Stimulated activated memory B cell treated with anti-CD40 and anti-IgM and Interleukin-4, amounts not matched to agents 10 μg/mL and 1 μg/mL and 100 μg/mL, for 72 hours (primary cell): ENCODE results near the gene COL20A1.

Source experiments
- ATAC-seq: fragments of 150-1000 bp; cut with Tn5 transposase; 2 replicates; pipeline ENCODE4 v1.10.0; 2021
- H3K27ac Mint-ChIP-seq: one replicate; pipeline ENCODE4 v1.8.0; 2022; ENCODE audit warnings: mild to moderate bottlenecking, mixed read lengths
- H3K27me3 Mint-ChIP-seq: one replicate; pipeline ENCODE4 v1.8.0; 2022; ENCODE audit warnings: mixed read lengths
- H3K36me3 Mint-ChIP-seq: one replicate; pipeline ENCODE4 v1.8.0; 2022; ENCODE audit warnings: mixed read lengths
- H3K4me1 Mint-ChIP-seq: one replicate; pipeline ENCODE4 v1.8.0; 2022; ENCODE audit warnings: mixed read lengths
- H3K4me3 Mint-ChIP-seq: one replicate; pipeline ENCODE4 v1.8.0; 2022; ENCODE audit warnings: mild to moderate bottlenecking, moderate library complexity, mixed read lengths
- H3K9me3 Mint-ChIP-seq: one replicate; pipeline ENCODE4 v1.8.0; 2022; ENCODE audit warnings: mixed read lengths

The COL20A1 gene

DNA sequence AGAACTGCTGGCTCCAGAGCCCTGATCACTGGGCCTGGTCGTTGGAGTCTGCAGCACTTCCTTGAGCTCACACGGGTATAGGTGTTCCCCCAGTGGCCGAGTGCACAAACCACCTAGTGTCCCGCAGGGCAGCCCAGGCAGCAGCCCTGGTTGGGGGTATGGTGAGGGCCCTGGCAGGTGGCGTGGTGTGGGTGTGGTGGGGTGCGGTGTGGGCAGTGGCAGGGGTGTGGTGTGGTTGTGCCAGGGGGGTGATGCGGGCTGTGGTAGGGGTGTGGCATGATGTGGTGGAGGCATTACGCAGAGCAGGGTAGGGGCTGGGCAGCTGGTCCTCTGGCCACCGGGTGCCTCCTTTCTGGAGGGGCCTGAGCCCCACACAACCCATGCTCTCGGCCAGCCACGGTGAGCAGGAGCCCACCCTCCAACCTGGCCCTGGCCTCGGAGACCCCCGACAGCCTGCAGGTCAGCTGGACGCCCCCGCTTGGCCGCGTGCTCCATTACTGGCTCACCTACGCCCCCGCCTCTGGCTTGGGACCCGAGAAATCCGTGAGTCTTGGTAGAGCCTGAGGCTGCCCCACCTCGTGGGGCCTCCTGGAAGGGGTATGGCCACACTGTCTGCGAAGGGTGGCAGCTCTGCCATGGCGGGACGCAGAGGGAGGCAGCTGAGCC, 20.5 kb downstream of the COL20A1 start:
- no peak for ATAC-seq
- Mint-ChIP-seq H3K27ac (no peak overlapping the region), H3K9me3 (no peaks in the 10 kb centered on the region), H3K36me3 (no peaks in the 10 kb centered on the region), H3K4me3 (no peak overlapping the region), H3K27me3 (peaks cover 44% of the 10 kb centered on the region), H3K4me1 (no peaks in the 10 kb centered on the region)

DNA sequence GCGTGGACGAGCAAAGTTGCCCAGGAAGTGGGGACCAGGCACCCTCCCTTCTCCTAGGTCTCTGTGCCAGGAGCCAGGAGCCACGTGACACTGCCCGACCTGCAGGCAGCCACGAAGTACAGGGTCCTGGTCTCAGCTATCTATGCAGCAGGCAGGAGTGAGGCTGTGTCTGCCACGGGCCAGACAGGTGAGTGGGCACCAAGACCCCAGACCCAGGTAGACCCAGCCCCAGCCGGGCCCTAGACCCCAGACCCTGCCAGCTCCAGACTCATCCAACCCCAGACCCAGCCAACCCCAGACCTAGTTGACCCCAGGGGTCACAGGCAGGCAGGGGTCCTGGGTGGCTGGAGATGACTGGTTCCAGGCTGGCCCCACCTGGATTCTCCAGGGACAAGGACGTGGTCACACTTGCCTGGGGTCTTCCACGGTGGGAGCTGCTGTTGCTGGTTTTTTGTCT, 21.1 kb downstream of the COL20A1 start:
- H3K9me3 Mint-ChIP-seq = no peaks in the 10 kb centered on the region
- H3K4me3 Mint-ChIP-seq = no peak overlapping the region
- ATAC-seq = no peak
- peaks cover 48% of the 10 kb centered on the region for H3K27me3 Mint-ChIP-seq
- H3K36me3 Mint-ChIP-seq = no peaks in the 10 kb centered on the region
- no peak overlapping the region for H3K27ac Mint-ChIP-seq
- no peaks in the 10 kb centered on the region for H3K4me1 Mint-ChIP-seq

DNA sequence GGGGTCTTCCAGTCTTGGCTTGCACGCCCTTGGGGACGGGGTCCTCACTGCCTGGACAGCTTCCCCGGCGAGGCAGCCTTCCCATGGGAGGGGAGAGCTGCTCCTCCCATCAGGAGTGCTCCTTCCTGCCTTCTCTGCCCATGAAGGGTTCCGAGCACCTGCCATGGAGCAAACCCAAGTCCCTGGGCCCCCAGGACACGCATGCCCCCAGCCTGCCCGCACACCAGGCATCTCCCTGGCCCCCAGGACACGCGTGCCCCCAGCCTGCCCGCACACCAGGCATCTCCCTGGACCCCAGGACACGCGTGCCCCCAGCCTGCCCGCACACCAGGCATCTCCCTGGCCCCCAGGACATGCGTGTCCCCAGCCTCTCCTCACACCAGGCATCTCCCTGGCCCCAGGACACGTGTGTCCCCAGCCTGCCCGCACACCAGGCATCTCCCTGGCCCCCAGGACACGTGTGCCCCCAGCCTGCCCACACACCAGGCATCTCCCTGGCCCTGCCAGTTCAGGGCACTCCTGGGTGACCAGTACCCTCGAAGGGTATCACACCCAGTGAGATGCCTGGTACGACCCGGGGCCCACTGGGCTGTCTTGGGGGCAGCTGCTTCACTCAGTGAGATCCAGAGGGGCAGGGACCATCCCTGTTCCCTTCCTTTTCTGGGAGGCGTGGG, 21.7 kb downstream of the COL20A1 start:
- Mint-ChIP-seq H3K4me1 (no peaks in the 10 kb centered on the region), H3K27me3 (peaks cover 52% of the 10 kb centered on the region), H3K36me3 (no peaks in the 10 kb centered on the region), H3K9me3 (no peaks in the 10 kb centered on the region), H3K4me3 (no peak overlapping the region), H3K27ac (no peak overlapping the region)
- ATAC-seq = no peak

DNA sequence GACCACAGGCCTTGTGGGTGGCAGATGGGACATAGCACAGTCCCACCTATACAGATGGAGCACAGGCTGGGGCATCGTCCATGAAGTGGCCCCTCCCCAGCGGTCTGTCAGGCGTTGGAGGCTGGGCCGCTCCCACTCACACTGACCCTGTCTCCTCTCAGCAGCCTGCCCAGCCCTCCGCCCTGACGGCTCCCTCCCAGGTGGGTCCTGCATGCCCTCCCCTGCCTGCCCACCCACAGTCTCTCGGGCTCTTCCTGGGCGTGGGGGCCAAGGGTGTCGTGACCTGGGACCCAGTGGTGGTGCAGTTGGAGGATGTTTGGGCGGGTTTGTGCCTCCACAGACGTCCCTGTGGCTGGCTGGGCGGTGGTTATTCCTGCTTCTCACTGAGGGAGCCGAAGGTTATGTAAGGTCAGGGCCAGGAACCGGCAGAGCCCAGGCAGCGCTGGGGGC, 22.3 kb downstream of the COL20A1 start:
- Mint-ChIP-seq H3K27me3 (peaks cover 48% of the 10 kb centered on the region), H3K27ac (no peak overlapping the region), H3K4me1 (no peaks in the 10 kb centered on the region), H3K4me3 (no peak overlapping the region), H3K36me3 (no peaks in the 10 kb centered on the region), H3K9me3 (no peaks in the 10 kb centered on the region)
- no peak for ATAC-seq

DNA sequence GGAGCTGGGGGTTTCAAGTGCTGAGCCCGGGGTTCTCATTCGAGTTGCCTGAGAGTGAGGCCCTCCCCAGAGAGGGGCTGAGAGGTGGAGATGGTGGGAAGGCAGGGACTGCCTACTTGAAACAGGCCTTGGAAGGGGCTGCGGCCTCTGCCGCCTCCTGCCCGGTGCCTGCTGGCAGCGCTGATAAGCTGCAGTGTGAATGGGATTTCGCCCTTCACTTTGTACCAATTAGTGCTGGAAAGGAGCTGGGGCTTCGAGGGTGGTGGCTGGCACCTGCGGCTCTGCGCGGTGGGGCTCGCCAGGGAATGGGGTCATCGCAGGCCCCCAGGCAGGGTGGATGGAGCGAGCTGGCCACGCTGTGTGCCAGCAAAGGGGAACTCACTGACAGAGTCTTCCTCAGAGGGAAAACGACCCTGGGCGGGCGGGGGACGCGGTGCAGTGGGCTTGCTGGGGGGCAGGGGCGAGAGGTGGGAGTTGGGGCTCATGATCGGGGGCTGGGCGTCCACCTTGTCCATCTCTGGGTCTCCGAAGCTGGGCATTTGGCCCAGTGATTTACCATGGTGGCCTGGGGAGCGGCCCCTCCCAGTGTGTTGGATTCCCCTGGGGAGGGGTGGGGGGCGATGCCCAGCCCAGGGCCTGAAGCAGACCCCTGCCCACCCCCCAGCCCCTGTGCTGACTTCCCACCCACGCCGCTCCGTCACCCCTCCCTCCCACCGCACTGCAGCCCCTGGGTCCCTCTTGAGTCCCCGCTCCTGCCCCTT, 22.9 kb downstream of the COL20A1 start:
- no peak overlapping the region for H3K27ac Mint-ChIP-seq
- H3K27me3 Mint-ChIP-seq = peaks cover 43% of the 10 kb centered on the region
- no peaks in the 10 kb centered on the region for H3K36me3 Mint-ChIP-seq
- H3K4me3 Mint-ChIP-seq = no peak overlapping the region
- H3K4me1 Mint-ChIP-seq = no peaks in the 10 kb centered on the region
- H3K9me3 Mint-ChIP-seq = no peaks in the 10 kb centered on the region
- no peak for ATAC-seq

DNA sequence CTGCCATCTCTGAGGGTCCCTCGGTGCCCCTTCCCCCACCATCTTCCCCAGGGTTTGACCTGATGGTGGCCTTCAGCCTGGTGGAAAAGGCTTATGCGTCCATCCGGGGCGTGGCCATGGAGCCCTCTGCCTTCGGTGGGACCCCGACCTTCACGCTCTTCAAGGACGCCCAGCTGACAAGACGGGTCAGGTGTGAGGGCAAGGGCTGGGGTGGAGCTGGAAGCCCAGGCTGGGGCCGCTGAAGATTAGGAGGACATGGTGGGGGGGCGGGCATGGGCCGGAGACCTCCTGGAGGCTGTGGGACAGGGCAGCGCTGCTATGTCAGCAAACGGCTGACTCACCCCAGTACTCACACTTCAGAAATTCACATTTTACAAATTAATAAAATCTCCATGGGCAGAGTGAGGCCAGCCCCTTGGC, 23.5 kb downstream of the COL20A1 start:
- Mint-ChIP-seq H3K36me3 (no peaks in the 10 kb centered on the region), H3K9me3 (no peaks in the 10 kb centered on the region), H3K27me3 (peaks cover 47% of the 10 kb centered on the region), H3K27ac (no peak overlapping the region), H3K4me1 (no peaks in the 10 kb centered on the region), H3K4me3 (no peak overlapping the region)
- ATAC-seq = no peak

DNA sequence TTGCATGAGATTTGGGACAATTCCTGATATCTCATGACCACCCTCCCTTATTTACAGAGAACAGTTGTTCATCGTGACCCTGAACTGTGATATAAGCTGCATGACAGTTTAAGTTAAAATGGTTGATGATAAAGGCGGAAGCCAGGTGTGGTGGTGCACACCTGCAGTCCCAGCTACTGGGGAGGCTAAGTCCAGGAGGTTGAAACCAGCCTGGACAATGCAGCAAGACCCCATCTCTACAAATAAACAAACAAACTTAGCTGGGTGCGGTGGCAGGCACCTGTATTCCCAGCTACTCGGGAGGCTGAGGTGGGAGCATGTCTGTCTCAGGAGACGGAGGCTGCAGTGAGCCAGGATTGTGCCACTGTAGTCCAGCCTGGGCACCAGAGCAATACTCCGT, 24.1 kb downstream of the COL20A1 start:
- no peak overlapping the region for H3K4me3 Mint-ChIP-seq
- no peaks in the 10 kb centered on the region for H3K9me3 Mint-ChIP-seq
- ATAC-seq = no peak
- H3K27me3 Mint-ChIP-seq = peaks cover 49% of the 10 kb centered on the region
- no peak overlapping the region for H3K27ac Mint-ChIP-seq
- no peaks in the 10 kb centered on the region for H3K36me3 Mint-ChIP-seq
- no peaks in the 10 kb centered on the region for H3K4me1 Mint-ChIP-seq

DNA sequence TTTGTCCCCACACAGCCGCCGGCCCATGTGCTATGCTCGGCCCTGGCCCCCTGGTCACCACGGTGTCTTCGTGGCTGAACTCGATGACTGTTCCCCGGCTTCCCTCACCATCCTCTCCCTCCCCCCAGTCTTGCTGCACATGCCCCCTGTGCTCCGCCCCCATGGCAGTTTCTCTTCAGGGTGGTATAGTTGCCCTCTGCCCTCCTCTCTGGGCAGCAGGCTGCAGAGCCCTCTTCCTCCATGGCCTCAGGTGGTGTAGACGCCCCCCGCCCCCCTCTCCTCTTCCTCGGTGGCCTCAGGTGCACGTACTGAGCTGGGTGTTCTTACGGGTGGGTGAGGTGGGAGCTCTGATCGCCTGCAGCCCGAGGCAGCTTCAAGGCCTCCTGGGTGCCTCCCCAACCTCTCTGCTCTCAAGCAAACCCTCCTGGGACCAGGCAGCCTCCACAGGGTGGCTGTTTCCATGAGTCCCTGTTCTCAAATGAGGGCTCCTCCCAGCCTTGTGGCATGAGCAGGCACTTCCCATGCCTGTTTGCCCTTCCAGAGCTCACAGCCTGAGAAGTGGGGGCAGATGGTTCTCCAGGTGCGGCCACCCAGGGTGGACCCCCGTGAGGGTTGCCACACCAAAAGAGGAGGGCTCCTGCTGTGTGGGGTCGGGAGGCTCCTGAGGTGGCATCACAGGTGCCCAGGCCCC, 24.8 kb downstream of the COL20A1 start:
- H3K27ac Mint-ChIP-seq = no peak overlapping the region
- H3K27me3 Mint-ChIP-seq = peaks cover 46% of the 10 kb centered on the region
- no peaks in the 10 kb centered on the region for H3K9me3 Mint-ChIP-seq
- H3K36me3 Mint-ChIP-seq = no peaks in the 10 kb centered on the region
- H3K4me3 Mint-ChIP-seq = no peak overlapping the region
- H3K4me1 Mint-ChIP-seq = no peaks in the 10 kb centered on the region
- ATAC-seq = no peak

DNA sequence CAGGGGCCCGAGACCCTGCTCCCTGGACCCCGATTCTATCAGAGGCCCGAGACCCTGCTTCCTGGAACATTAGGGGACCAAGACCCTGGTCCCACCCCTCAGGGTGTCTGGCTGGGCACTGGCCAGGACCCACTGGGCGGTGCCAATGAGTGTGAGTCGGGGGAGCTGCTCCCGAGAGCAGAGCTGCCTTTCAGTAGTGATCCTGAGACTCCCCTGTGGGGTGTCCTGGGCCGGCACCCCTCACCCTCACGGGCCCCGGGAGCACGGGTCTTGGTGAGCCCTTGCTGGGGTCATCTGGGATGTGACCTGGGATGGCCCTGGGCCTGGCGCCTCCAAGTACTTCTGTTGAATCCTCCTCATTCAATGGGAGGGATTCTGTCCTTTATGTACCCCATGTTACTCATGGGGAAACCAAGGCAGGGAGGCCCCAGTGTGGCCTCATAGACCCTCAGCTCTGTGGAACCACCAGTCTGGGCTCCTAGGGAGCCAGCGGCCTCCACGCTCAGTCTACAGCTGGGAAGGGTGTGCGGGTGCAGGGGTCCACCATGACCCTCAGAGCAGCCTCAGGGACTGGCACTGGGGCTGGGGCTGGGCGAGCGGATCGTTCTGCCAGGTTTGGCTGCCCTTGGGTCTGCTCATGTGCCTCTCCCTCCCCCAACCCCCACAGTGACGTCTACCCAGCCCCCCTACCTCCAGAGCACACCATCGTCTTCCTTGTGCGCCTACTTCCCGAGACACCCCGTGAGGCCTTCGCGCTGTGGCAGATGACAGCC, 25.6 kb downstream of the COL20A1 start:
- no peaks in the 10 kb centered on the region for H3K36me3 Mint-ChIP-seq
- H3K27ac Mint-ChIP-seq = no peak overlapping the region
- H3K27me3 Mint-ChIP-seq = peaks cover 46% of the 10 kb centered on the region
- no peak for ATAC-seq
- no peaks in the 10 kb centered on the region for H3K9me3 Mint-ChIP-seq
- H3K4me1 Mint-ChIP-seq = no peaks in the 10 kb centered on the region
- H3K4me3 Mint-ChIP-seq = no peak overlapping the region

DNA sequence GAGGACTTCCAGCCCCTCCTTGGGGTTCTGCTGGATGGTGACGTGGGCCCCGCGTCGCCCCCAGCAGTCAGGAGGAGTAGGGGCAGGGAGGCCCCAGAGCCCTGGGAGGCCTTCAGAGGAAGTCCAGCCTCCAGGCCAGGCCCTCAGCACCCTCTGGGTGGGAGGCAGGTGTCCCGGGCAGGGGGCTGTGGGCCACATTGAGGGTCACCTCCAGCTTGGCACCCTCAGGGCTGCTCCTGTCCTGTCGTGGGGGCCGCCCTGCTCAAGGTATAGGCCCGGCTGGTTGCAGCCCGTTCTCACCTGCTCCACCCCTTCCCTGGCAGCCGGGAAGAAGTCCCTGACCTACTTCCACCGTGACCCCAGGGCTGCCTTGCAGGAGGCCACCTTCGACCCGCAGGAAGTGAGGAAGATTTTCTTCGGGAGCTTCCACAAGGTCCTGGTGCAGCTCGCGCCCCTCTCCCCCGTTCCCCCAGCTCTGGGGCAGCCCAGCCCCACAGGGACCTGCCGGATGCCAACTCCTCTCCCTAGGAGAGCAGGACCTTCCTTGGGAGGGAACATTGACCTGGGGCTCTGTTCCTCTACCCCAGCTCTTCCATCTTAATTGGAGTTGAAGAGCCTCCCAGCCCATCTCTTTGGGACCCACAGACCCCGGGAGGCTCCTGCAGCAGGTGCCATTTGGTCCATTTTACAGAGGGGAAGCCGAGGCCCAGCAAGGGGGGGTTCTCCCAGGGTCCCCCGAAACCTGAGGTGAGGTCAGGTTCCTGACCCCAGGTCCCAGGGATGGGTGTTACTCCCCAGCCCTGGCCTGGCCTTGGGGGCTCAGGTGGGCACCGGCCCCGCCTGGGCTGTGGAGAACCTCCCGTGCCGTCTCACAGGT, 26.4 kb downstream of the COL20A1 start:
- Mint-ChIP-seq H3K4me3 (no peak overlapping the region), H3K9me3 (no peaks in the 10 kb centered on the region), H3K4me1 (no peaks in the 10 kb centered on the region), H3K36me3 (no peaks in the 10 kb centered on the region), H3K27me3 (peaks cover 47% of the 10 kb centered on the region), H3K27ac (no peak overlapping the region)
- no peak for ATAC-seq

DNA sequence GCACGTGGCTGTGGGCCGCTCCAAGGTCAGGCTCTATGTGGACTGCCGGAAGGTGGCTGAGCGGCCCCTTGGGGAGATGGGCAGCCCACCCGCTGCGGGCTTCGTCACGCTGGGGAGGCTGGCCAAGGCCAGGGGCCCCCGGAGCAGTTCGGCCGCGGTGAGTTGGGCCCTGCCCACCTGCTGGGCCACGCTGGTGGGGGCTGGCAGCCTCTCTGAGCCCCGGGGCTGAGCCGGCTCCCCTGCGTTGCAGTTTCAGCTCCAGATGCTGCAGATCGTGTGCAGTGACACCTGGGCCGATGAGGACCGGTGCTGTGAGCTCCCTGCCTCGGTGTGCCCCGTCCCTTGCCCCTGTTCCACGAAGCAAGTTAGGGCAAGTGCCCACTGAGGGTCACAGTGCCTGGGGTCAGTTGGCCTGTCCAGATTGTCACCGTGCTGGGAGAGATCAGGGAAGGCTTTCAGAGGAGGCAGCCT, 27.1 kb downstream of the COL20A1 start:
- no peaks in the 10 kb centered on the region for H3K36me3 Mint-ChIP-seq
- H3K4me3 Mint-ChIP-seq = no peak overlapping the region
- no peak overlapping the region for H3K27ac Mint-ChIP-seq
- peaks cover 40% of the 10 kb centered on the region for H3K27me3 Mint-ChIP-seq
- no peak for ATAC-seq
- H3K9me3 Mint-ChIP-seq = no peaks in the 10 kb centered on the region
- H3K4me1 Mint-ChIP-seq = no peaks in the 10 kb centered on the region

DNA sequence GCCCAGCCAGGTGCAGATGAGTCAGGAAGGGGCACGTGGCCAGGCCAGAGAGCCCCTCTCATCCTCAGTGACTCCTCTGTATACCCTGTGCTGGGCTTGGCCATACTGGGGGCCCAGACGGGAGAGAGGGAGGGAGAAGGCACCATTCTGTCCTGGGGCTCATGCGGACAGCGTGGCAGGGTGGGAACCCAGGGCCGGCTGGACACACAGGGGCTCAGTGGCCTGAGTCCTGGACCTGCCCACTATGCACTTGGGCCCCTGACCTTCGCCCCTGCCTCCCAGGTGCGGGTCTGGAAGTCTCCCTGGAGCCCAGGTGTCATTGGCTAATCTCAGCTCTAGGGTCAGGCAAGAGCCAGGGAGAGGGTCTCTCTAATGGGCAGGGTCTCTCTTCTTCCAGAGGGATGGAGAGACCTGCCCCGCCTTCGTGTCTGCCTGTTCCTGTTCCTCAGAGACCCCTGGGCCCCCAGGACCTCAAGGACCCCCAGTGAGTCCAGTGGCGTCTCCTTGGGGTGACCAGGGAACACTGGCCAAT, 27.7 kb downstream of the COL20A1 start:
- no peak overlapping the region for H3K27ac Mint-ChIP-seq
- no peak for ATAC-seq
- H3K4me3 Mint-ChIP-seq = no peak overlapping the region
- H3K36me3 Mint-ChIP-seq = no peaks in the 10 kb centered on the region
- H3K4me1 Mint-ChIP-seq = no peaks in the 10 kb centered on the region
- H3K9me3 Mint-ChIP-seq = no peaks in the 10 kb centered on the region
- H3K27me3 Mint-ChIP-seq = peaks cover 34% of the 10 kb centered on the region

DNA sequence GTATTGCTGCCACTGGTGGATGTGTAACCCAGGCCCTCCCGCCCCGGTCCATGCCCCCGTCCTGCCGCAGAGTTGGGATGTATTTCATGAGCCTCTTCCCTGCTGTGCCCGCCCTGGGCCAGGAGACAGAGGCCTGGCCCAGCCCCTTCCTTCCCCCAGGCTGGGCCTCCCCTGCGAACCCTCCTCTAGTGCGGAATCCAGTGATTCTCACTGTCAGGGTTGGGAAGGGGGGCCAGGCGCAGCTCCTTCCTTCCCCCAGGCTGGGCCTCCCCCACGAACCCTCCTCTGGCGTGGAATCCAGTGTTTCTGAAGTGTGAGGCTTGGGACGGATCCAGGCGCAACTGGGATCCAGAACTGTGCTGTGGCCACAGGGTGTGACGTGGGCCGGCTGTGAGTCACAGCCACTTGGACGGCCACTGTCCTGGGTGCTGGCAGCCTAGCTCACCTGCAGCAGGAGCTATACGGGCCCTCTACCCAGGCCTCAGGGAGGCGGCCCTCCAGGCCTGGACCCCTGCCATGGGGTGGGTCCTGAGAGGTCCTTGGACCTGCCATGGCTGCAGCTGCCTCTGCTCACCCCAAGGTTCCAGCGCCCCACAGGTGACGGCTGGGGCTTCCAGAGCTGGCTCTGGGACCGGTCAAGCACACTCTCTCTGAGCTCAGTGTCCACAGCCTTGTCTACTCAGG, 28.3 kb downstream of the COL20A1 start:
- H3K27me3 Mint-ChIP-seq = peaks cover 31% of the 10 kb centered on the region
- H3K4me3 Mint-ChIP-seq = no peak overlapping the region
- H3K9me3 Mint-ChIP-seq = no peaks in the 10 kb centered on the region
- H3K4me1 Mint-ChIP-seq = no peaks in the 10 kb centered on the region
- no peak for ATAC-seq
- H3K27ac Mint-ChIP-seq = no peak overlapping the region
- H3K36me3 Mint-ChIP-seq = no peaks in the 10 kb centered on the region
